Neutrophil (primary cell): ENCODE data around the gene FGF14.

Experiments used
- H3K27ac ChIP-seq: fragments of 200-600 bp; sonication (generic); 2 replicates; pipeline ENCODE4 v1.5.1; 2016; ENCODE audit warnings: mild to moderate bottlenecking, moderate library complexity
- H3K27me3 ChIP-seq: fragments of 200-600 bp; sonication (generic); 2 replicates; pipeline ENCODE4 v1.6.0; 2016; ENCODE audit warnings: mild to moderate bottlenecking
- H3K36me3 ChIP-seq: fragments of 200-600 bp; sonication (generic); 2 replicates; pipeline ENCODE4 v1.5.1; 2017
- H3K4me1 ChIP-seq, 2 experiments: fragments of 200-600 bp in 1 of 2; sonication (generic) in 1 of 2; 1 replicate in 1 of 2; 2 replicates in 1 of 2; pipeline versions ENCODE4 v1.5.1 to v1.6.1; 2013 to 2016; ENCODE audit warnings: low read depth in 1 of 2, low read length in 1 of 2, mild to moderate bottlenecking in 1 of 2, moderate library complexity in 1 of 2; ENCODE audit not compliant: control insufficient read depth in 1 of 2, insufficient read depth in 1 of 2
- H3K4me3 ChIP-seq, 2 experiments: fragments of 200-600 bp in 1 of 2; sonication (generic) in 1 of 2; 1 replicate in 1 of 2; 2 replicates in 1 of 2; pipeline ENCODE4 v1.5.1; 2013 to 2016; ENCODE audit warnings: low read depth in 1 of 2, low read length in 1 of 2, mild to moderate bottlenecking in 1 of 2, moderate library complexity in 1 of 2
- H3K9me3 ChIP-seq: fragments of 200-600 bp; sonication (generic); 2 replicates; pipeline ENCODE4 v1.5.1; 2016
- CTCF ChIP-seq: fragments of 200-600 bp; sonication (generic); IDR thresholded peaks from 2 replicates; pipeline ENCODE4 v1.5.1; 2016; ENCODE audit warnings: antibody characterized with exemption

Gene FGF14

GRCh38 chr13:102255409-102255808, 146.4 kb downstream of the FGF14 start:
- Histone ChIP-seq H3K36me3 (no peaks in the 10 kb centered on the region), H3K27me3 (no peaks in the 10 kb centered on the region), H3K4me3 (no peak overlapping the region), H3K27ac (no peak overlapping the region), H3K9me3 (no peaks in the 10 kb centered on the region), H3K4me1 (no peaks in the 10 kb centered on the region)
- no peak for TF ChIP-seq CTCF

DNA sequence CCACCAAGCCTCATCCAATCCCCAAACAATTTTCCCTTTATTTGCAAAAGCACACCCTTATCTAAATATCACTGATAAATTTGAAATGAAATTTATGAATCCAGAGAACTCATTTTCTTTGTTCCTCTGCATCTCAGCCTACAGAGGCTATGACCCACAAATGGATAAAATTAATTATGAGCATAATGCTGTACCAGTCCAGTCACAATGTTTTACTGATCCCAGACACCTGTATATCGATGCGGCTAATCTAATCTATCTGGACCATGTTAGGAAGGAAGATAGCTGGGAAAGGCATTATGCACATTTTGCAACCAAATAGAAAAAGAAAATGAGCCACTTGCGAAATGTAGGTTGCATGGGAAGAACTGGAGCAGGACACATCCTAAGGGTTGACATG, 150.0 kb downstream of the FGF14 start:
- Histone ChIP-seq H3K27me3 (no peaks in the 10 kb centered on the region), H3K4me3 (no peak overlapping the region), H3K4me1 (no peaks in the 10 kb centered on the region), H3K9me3 (no peaks in the 10 kb centered on the region), H3K27ac (no peak overlapping the region), H3K36me3 (no peaks in the 10 kb centered on the region)
- TF ChIP-seq CTCF = no peak

- no peak overlapping the region for H3K27ac ChIP-seq
- no peaks in the 10 kb centered on the region for H3K4me1 ChIP-seq
- H3K4me3 ChIP-seq = no peak overlapping the region
- H3K36me3 ChIP-seq = no peaks in the 10 kb centered on the region
- no peaks in the 10 kb centered on the region for H3K9me3 ChIP-seq
- no peaks in the 10 kb centered on the region for H3K27me3 ChIP-seq
- no peak for TF ChIP-seq CTCF
Measured at GRCh38 chr13:102250448-102250847, 151.4 kb downstream of the FGF14 start.

DNA sequence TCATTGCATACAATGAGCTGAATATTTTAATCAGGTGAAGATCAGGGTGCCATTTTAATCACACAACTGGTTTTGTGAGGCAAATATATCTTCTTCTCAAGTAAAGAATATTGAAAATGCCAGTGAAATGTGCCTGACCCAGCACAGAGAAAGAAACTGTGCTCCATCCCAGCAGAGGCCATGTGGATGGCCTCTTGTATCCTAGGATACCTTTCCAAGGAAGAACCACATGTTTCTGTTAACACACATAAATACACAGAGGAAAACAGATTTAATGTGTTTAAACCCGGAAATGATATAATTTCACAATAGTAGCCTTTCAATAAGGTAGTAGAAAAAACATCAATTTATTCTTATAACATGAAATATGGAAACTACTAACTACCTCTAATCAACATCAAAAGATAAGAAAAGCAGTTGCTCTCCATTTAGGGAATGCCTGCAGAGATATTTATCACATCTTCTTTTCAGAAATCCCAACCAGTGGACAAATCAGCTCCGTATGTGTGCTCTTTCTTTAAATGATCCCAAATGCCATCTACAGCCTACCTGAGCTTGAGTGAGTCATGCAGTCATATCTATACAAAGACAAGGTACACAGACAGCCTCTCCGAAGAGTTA, 157.1 kb downstream of the FGF14 start:
- Histone ChIP-seq H3K4me3 (no peak overlapping the region), H3K9me3 (no peaks in the 10 kb centered on the region), H3K4me1 (no peaks in the 10 kb centered on the region), H3K27me3 (no peaks in the 10 kb centered on the region), H3K36me3 (no peaks in the 10 kb centered on the region), H3K27ac (no peak overlapping the region)
- TF ChIP-seq CTCF = no peak

GRCh38 chr13:102240110-102240509, 161.7 kb downstream of the FGF14 start:
- Histone ChIP-seq H3K9me3 (no peaks in the 10 kb centered on the region), H3K4me1 (no peaks in the 10 kb centered on the region), H3K27ac (no peak overlapping the region), H3K27me3 (no peaks in the 10 kb centered on the region), H3K36me3 (no peaks in the 10 kb centered on the region), H3K4me3 (no peak overlapping the region)
- TF ChIP-seq CTCF = no peak

DNA sequence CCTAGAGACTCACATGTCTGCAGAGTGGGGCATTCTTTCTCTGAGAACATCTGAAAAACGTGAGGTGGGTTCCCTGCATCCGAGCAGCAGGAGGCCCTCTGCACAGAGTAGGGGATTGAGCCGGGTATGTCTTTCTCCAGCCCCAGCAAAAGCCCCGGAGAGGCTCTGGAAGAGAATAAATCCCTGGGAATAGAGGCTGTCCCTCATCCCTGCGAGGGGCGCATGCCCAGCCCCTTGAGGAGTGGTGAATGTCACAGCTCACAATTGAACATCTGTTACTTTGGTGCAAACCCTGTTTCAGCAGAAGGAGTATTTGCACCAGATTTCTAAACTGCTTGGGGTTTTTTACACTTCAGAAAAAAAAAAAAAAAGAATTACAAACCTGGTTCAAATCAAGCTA, 164.6 kb downstream of the FGF14 start:
- Histone ChIP-seq H3K27me3 (no peaks in the 10 kb centered on the region), H3K27ac (no peak overlapping the region), H3K36me3 (no peaks in the 10 kb centered on the region), H3K9me3 (no peaks in the 10 kb centered on the region), H3K4me1 (no peaks in the 10 kb centered on the region), H3K4me3 (no peak overlapping the region)
- TF ChIP-seq CTCF = no peak
